ENCODE results near the gene CRELD1. TPM values are rescaled to one million over a fixed set of nuclear protein-coding genes. Genes with fewer than 3 reads are reported as not detected.

Gene CRELD1
- total and polyA plus RNA-seq, 9 of the 15 experiments (the other 6 are each of a cell fraction or from before 2014, with no cell fraction given) = 3.3 to 25.8 (median 16.5) TPM

DNA sequence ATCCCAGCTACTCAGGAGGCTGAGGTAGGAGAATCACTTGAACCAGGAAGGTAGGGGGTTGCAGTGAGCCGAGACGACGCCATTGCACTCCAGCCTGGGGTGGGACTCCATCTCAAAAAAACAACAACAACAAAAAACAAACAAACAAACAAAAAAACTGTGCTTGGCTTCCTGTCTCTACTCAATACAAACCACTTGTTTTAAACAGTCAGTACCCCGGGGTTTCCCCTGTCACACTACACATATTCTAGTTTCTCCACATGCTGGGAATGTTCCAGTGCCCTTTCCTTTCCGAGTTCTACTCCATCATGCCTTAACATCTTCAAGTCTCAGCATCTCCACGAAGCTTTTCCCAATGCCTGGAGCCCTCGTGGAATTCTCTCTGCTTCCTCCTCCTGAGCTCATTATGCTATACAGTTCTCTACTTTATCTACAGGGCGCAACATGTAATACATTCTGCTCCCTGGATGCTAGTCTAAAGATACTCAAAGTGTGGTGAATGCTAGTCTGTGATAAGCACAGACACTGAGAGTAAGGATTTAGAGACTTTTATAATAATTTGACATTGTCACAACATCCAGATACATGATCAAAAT lies 45.2 kb downstream of the CRELD1 start (continued):
- TF ChIP-seq HDAC1 (IDR thresholded peaks at IDR 0.05) (peak in 1 of 2 experiments; percentile 81; a peak in 2 of 4 replicates), MIER1 (IDR thresholded peaks at IDR 0.05; ENCODE audit: low read depth) (no peak), BMI1 (IDR thresholded peaks at IDR 0.05; ENCODE audit: low read length) (no peak), ZNF444 (CRISPR knock-in tag; IDR thresholded peaks at IDR 0.05) (peak; percentile 66; the same call in 1 of the 2 replicates), TCFL5 (CRISPR knock-in tag; conservative IDR thresholded peaks at IDR 0.05) (no peak), ZNF766 (CRISPR knock-in tag; conservative IDR thresholded peaks at IDR 0.05) (no peak), KLF10 (CRISPR knock-in tag; IDR thresholded peaks at IDR 0.05) (no peak), RNF2 (IDR thresholded peaks at IDR 0.05) (peak; percentile 51; the same call in 1 of the 2 replicates), ZNF696 (CRISPR knock-in tag; conservative IDR thresholded peaks at IDR 0.05) (no peak), ZZZ3 (IDR thresholded peaks at IDR 0.05) (no peak), ZC3H4 (CRISPR knock-in tag; IDR thresholded peaks at IDR 0.05; ENCODE audit: borderline replicate concordance) (no peak), ZNF175 (CRISPR knock-in tag; IDR thresholded peaks at IDR 0.05; ENCODE audit: low read depth) (peak; percentile 42; the same call in 1 of the 2 replicates), NR3C1 (CRISPR knock-in tag; IDR thresholded peaks at IDR 0.05) (no peak), HDGF (IDR thresholded peaks at IDR 0.05) (peak; percentile 23; the same call in 1 of the 2 replicates), RFX7 (CRISPR knock-in tag; IDR thresholded peaks at IDR 0.05) (no peak), KAT8 (IDR thresholded peaks at IDR 0.05; ENCODE audit: low read depth) (no peak), SRSF3 (IDR thresholded peaks at IDR 0.05; ENCODE audit: insufficient read depth, low read length) (no peak), FOSL1 (tag; conservative IDR thresholded peaks at IDR 0.05) (no peak), EWSR1 (IDR thresholded peaks at IDR 0.05; ENCODE audit: borderline replicate concordance, low read depth, partially characterized antibody) (no peak), CBX8 (IDR thresholded peaks at IDR 0.05; ENCODE audit: borderline replicate concordance, extremely low read depth, low read depth, low read length, poor library complexity, severe bottlenecking) (no peak), ZBTB1 (CRISPR knock-in tag; IDR thresholded peaks at IDR 0.05; ENCODE audit: borderline replicate concordance, low read depth) (no peak)
- TF ChIP-seq, protein P1, sequence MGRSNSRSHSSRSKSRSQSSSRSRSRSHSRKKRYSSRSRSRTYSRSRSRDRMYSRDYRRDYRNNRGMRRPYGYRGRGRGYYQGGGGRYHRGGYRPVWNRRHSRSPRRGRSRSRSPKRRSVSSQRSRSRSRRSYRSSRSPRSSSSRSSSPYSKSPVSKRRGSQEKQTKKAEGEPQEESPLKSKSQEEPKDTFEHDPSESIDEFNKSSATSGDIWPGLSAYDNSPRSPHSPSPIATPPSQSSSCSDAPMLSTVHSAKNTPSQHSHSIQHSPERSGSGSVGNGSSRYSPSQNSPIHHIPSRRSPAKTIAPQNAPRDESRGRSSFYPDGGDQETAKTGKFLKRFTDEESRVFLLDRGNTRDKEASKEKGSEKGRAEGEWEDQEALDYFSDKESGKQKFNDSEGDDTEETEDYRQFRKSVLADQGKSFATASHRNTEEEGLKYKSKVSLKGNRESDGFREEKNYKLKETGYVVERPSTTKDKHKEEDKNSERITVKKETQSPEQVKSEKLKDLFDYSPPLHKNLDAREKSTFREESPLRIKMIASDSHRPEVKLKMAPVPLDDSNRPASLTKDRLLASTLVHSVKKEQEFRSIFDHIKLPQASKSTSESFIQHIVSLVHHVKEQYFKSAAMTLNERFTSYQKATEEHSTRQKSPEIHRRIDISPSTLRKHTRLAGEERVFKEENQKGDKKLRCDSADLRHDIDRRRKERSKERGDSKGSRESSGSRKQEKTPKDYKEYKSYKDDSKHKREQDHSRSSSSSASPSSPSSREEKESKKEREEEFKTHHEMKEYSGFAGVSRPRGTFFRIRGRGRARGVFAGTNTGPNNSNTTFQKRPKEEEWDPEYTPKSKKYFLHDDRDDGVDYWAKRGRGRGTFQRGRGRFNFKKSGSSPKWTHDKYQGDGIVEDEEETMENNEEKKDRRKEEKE (IDR thresholded peaks at IDR 0.05; ENCODE audit: borderline replicate concordance in 1 of 2, control insufficient read depth in 1 of 2, low read depth in 2 of 2, low read length in 1 of 2) = no peak
- TF ChIP-seq, protein P2, sequence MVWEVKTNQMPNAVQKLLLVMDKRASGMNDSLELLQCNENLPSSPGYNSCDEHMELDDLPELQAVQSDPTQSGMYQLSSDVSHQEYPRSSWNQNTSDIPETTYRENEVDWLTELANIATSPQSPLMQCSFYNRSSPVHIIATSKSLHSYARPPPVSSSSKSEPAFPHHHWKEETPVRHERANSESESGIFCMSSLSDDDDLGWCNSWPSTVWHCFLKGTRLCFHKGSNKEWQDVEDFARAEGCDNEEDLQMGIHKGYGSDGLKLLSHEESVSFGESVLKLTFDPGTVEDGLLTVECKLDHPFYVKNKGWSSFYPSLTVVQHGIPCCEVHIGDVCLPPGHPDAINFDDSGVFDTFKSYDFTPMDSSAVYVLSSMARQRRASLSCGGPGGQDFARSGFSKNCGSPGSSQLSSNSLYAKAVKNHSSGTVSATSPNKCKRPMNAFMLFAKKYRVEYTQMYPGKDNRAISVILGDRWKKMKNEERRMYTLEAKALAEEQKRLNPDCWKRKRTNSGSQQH (CRISPR knock-in tag; IDR thresholded peaks at IDR 0.05) = no peak
- TF ChIP-seq, protein P3, sequence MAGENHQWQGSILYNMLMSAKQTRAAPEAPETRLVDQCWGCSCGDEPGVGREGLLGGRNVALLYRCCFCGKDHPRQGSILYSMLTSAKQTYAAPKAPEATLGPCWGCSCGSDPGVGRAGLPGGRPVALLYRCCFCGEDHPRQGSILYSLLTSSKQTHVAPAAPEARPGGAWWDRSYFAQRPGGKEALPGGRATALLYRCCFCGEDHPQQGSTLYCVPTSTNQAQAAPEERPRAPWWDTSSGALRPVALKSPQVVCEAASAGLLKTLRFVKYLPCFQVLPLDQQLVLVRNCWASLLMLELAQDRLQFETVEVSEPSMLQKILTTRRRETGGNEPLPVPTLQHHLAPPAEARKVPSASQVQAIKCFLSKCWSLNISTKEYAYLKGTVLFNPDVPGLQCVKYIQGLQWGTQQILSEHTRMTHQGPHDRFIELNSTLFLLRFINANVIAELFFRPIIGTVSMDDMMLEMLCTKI (IDR thresholded peaks at IDR 0.05; ENCODE audit: partially characterized antibody) = no peak
